Right ventricle myocardium superior (tissue), 1 donor: ENCODE measurements around the gene C1QTNF1. TPM values are rescaled to one million over a fixed set of nuclear protein-coding genes. Genes with fewer than 3 reads are reported as not detected.

Source experiments
- ATAC-seq: fragments of 200-7000 bp; cut with Tn5 transposase; one replicate; pipeline ENCODE4 v1.9.1; 2020; ENCODE audit warnings: mild to moderate bottlenecking; ENCODE audit not compliant: poor library complexity
- DNase-seq: peaks from one replicate; pipeline ENCODE4 v3.0.0-alpha.2; 2020
- intact Hi-C: fragments of 100-400 bp; cut with DNase I; formaldehyde crosslinking; loops from one replicate; pipeline ENCODE4 v1.11.2; 2022
- total RNA-seq: library from RNA; stranded (reverse); fragmentation: NEBNext Ultra II Directional; extraction: Animal tissue kit (Norgen Biotek cat#: 25700); gene quantifications from one replicate; pipeline ENCODE4 v1.2.1, GENCODE V29; 2021
- donor health status: DM: no; HTN: yes; CAD: no; lungs with severe emphysema.

C1QTNF1 gene
- total RNA-seq, 1 donor from 2014 or later, result 143 TPM

- peak; percentile 47 for DNase-seq
- intact Hi-C loops, result no loop called here
- no peak for ATAC-seq
Observed at GRCh38 chr17:79081571-79082276, 57.8 kb downstream of the C1QTNF1 start.

GRCh38 chr17:79082311-79083190 is 58.6 kb downstream of the C1QTNF1 start:
- intact Hi-C loops, result no loop called here
- ATAC-seq, result peak; percentile 37

GRCh38 chr17:79083191-79083971 is 59.4 kb downstream of the C1QTNF1 start:
- intact Hi-C loops, result no loop called here
- no peak for ATAC-seq
- DNase-seq, result peak; percentile 27

More at GRCh38 chr17:79082311-79083190, 58.6 kb downstream of the C1QTNF1 start:
- peak; percentile 65 for DNase-seq

GRCh38 chr17:79084291-79085153 is 60.6 kb downstream of the C1QTNF1 start:
- ATAC-seq (no peak), DNase-seq (peak; percentile 35)
- intact Hi-C loops, result loop anchor here (5.0 kb wide), 1 partner anchor 308 kb away; no protein-coding TSS in a partner anchor

- DNase-seq, result peak; percentile 29
- no peak for ATAC-seq
Observed at GRCh38 chr17:79085154-79085920, 61.4 kb downstream of the C1QTNF1 start.

GRCh38 chr17:79085921-79086551 is 62.1 kb downstream of the C1QTNF1 start:
- intact Hi-C loops, result loop anchor here (5.0 kb wide), 1 partner anchor 306 kb away; no protein-coding TSS in a partner anchor
- ATAC-seq, result no peak
- DNase-seq, result no peak

More at GRCh38 chr17:79085154-79085920, 61.4 kb downstream of the C1QTNF1 start:
- intact Hi-C loops, result loop anchor here (5.0 kb wide), 1 partner anchor 307 kb away; no protein-coding TSS in a partner anchor

- ATAC-seq, result no peak
- intact Hi-C loops, result loop anchor here (5.0 kb wide), 1 partner anchor 305 kb away; no protein-coding TSS in a partner anchor
Observed at GRCh38 chr17:79086609-79087427, 62.8 kb downstream of the C1QTNF1 start.

GRCh38 chr17:79087428-79088143 is 63.6 kb downstream of the C1QTNF1 start:
- peak; percentile 77 for ATAC-seq

More at GRCh38 chr17:79086609-79087427, 62.8 kb downstream of the C1QTNF1 start:
- DNase-seq, result no peak

GRCh38 chr17:79088247-79088996 is 64.5 kb downstream of the C1QTNF1 start:
- intact Hi-C loops, result loop anchor here (5.0 kb wide), 1 partner anchor 304 kb away; no protein-coding TSS in a partner anchor
- ATAC-seq (no peak), DNase-seq (no peak)

More at GRCh38 chr17:79087428-79088143, 63.6 kb downstream of the C1QTNF1 start:
- intact Hi-C loops, result loop anchor here (5.0 kb wide), 1 partner anchor 305 kb away; no protein-coding TSS in a partner anchor
- DNase-seq, result peak; percentile 78

GRCh38 chr17:79088997-79089328 is 65.0 kb downstream of the C1QTNF1 start:
- ATAC-seq (no peak), DNase-seq (no peak)
- intact Hi-C loops, result loop anchor here (5.0 kb wide), 1 partner anchor 303 kb away; no protein-coding TSS in a partner anchor

- DNase-seq (no peak), ATAC-seq (peak; percentile 2)
- intact Hi-C loops, result loop anchor here (5.0 kb wide), 1 partner anchor 302 kb away; no protein-coding TSS in a partner anchor
Observed at GRCh38 chr17:79089720-79090442, 65.9 kb downstream of the C1QTNF1 start.

GRCh38 chr17:79090443-79091225 is 66.7 kb downstream of the C1QTNF1 start:
- ATAC-seq (peak; percentile 14), DNase-seq (no peak)
- intact Hi-C loops, result no loop called here

- DNase-seq, result no peak
- no peak for ATAC-seq
- intact Hi-C loops, result no loop called here
Observed at GRCh38 chr17:79091226-79091670, 67.3 kb downstream of the C1QTNF1 start.
